HCT116 (cell line): ENCODE results near the gene PPM1H. TPM values are rescaled to one million over a fixed set of nuclear protein-coding genes. Genes with fewer than 3 reads are reported as not detected.

Source experiments
- ATAC-seq: fragments of 200-7000 bp; cut with Tn5 transposase; 2 replicates; pipeline ENCODE4 v1.9.1; 2020; ENCODE audit warnings: mild to moderate bottlenecking, moderate library complexity
- BruUV-seq: library from RNA; stranded (reverse); fragments of 400-500 nt; replicated peaks from 2 replicates; lab custom pipeline; 2021; lab: Mats Ljungman, UMichigan
- CTCF ChIA-PET: fragments of 300-600 bp; sonication (Branson Sonifier 250); formaldehyde crosslinking; loops from one replicate; lab custom pipeline; 2021; ENCODE audit warnings: antibody characterized with exemption; lab: Charles Lee
- POLR2A ChIA-PET: fragments of 300-600, 350-600 bp; sonication (Branson Sonifier 250); formaldehyde crosslinking; loops from one replicate; lab custom pipeline; 2021; ENCODE audit warnings: antibody characterized with exemption; lab: Charles Lee
- RAD21 ChIA-PET, 2 experiments: fragments of 300-600 bp; sonication (Branson Sonifier 250); formaldehyde crosslinking; loops; one replicate each; lab custom pipeline; 2023; ENCODE audit warnings: low total read pairs in 2 of 2; ENCODE audit not compliant: uncharacterized antibody in 2 of 2, unreplicated experiment in 2 of 2, low non-redundant PET in 1 of 2; lab: Charles Lee
- DNase-seq: peaks from one replicate; pipeline ENCODE4 v3.0.0-alpha.2; 2010; ENCODE audit warnings: low read depth, low spot score
- H2AFZ ChIP-seq: fragments of 200-600 bp; shearing (Covaris generic), sonication (generic); 2 replicates; pipeline ENCODE4 v1.6.1; 2017; ENCODE audit warnings: low read depth, mixed run types, mixed read lengths, antibody characterized with exemption, low read length; ENCODE audit not compliant: poor library complexity, severe bottlenecking
- H3K27ac ChIP-seq: 2 replicates; pipeline ENCODE4 v1.5.1; 2012; ENCODE audit warnings: low read depth, low read length
- H3K27me3 ChIP-seq: fragments of 200-600 bp; sonication (generic); 2 replicates; pipeline ENCODE4 v1.6.1; 2016; ENCODE audit warnings: mixed run types, low read length, mixed read lengths; ENCODE audit not compliant: insufficient read depth
- H3K36me3 ChIP-seq, 2 experiments: fragments of 200-500 bp in 1 of 2; fragments of 200-600 bp in 1 of 2; sonication (Bioruptor generic) in 1 of 2; sonication (generic) in 1 of 2; 2 replicates each; pipeline versions ENCODE4 v1.5.1 to v1.6.1; 2014 to 2016; ENCODE audit warnings: low read length in 2 of 2, inconsistent platforms in 1 of 2, mixed read lengths in 1 of 2, mixed run types in 1 of 2; ENCODE audit not compliant: insufficient read depth in 2 of 2, control insufficient read depth in 1 of 2
- H3K4me1 ChIP-seq, 2 experiments: fragments of 200-600 bp in 1 of 2; sonication (generic) in 1 of 2; 2 replicates each; pipeline versions ENCODE4 v1.5.1 to v1.6.1; 2012 to 2017; ENCODE audit warnings: low read length in 2 of 2, inconsistent platforms in 1 of 2, mild to moderate bottlenecking in 1 of 2, mixed read lengths in 1 of 2, mixed run types in 1 of 2, moderate library complexity in 1 of 2; ENCODE audit not compliant: insufficient read depth in 2 of 2, control insufficient read depth in 1 of 2
- H3K4me2 ChIP-seq: fragments of 200-600 bp; sonication (generic); 2 replicates; pipeline ENCODE4 v1.6.1; 2017; ENCODE audit warnings: mixed run types, low read length, mixed read lengths
- H3K4me3 ChIP-seq, 2 experiments: fragments of 200-600 bp in 1 of 2; sonication (generic) in 1 of 2; replicated peaks in 1 of 2; 2 replicates each; pipeline ENCODE4 v1.5.1; 2011 to 2016; ENCODE audit warnings: low read length in 2 of 2, control low read depth in 1 of 2, low read depth in 1 of 2, mild to moderate bottlenecking in 1 of 2, mixed read lengths in 1 of 2, mixed run types in 1 of 2
- H3K79me2 ChIP-seq: fragments of 200-600 bp; sonication (generic); 2 replicates; pipeline ENCODE4 v1.6.1; 2017; ENCODE audit warnings: mild to moderate bottlenecking, mixed run types, low read length, moderate library complexity, mixed read lengths; ENCODE audit not compliant: insufficient read depth
- H3K9ac ChIP-seq: fragments of 200-600 bp; sonication (generic); 2 replicates; pipeline ENCODE4 v1.6.1; 2016; ENCODE audit warnings: low read length, mixed read lengths
- H3K9me2 ChIP-seq: fragments of 200-600 bp; sonication (generic), shearing (Covaris generic); 2 replicates; pipeline ENCODE4 v1.6.1; 2017; ENCODE audit warnings: mixed run types, mild to moderate bottlenecking, moderate library complexity; ENCODE audit not compliant: insufficient read depth
- H3K9me3 ChIP-seq, 2 experiments: fragments of 200-500 bp in 1 of 2; fragments of 200-600 bp in 1 of 2; sonication (Bioruptor generic) in 1 of 2; sonication (generic) in 1 of 2; 2 replicates each; pipeline ENCODE4 v1.6.1; 2014 to 2017; ENCODE audit warnings: low read length in 2 of 2, mixed read lengths in 2 of 2, inconsistent platforms in 1 of 2, low read depth in 1 of 2, mild to moderate bottlenecking in 1 of 2, mixed run types in 1 of 2, moderate library complexity in 1 of 2; ENCODE audit not compliant: control insufficient read depth in 1 of 2, insufficient read depth in 1 of 2
- H4K20me1 ChIP-seq: fragments of 200-600 bp; sonication (generic), shearing (Covaris generic); 2 replicates; pipeline ENCODE4 v1.6.1; 2017; ENCODE audit warnings: mixed run types, mild to moderate bottlenecking, moderate library complexity; ENCODE audit not compliant: insufficient read depth
- CBX3 ChIP-seq: IDR thresholded peaks from 2 replicates; pipeline ENCODE4 v1.6.1; 2012; ENCODE audit warnings: low read depth
- CEBPB ChIP-seq: IDR thresholded peaks from 2 replicates; pipeline ENCODE4 v1.6.1; 2012; ENCODE audit warnings: low read depth
- CTCF ChIP-seq, 3 experiments: fragments of 200-600 bp in 1 of 3; sonication (generic) in 1 of 3; IDR thresholded peaks in 2 of 3; conservative IDR thresholded peaks in 1 of 3; 2 replicates each; pipeline ENCODE4 v1.5.1; 2012 to 2017; ENCODE audit warnings: low read depth in 2 of 3, low read length in 2 of 3, antibody characterized with exemption in 1 of 3, borderline replicate concordance in 1 of 3, control low read depth in 1 of 3, mild to moderate bottlenecking in 1 of 3, mixed read lengths in 1 of 3, mixed run types in 1 of 3, moderate library complexity in 1 of 3; ENCODE audit not compliant: insufficient read depth in 1 of 3
- EGR1 ChIP-seq: IDR thresholded peaks from 2 replicates; pipeline ENCODE4 v1.6.1; 2012; ENCODE audit warnings: low read depth
- EZH2 ChIP-seq: fragments of 200-600 bp; sonication (generic); IDR thresholded peaks from 2 replicates; pipeline ENCODE4 v1.6.1; 2017; ENCODE audit warnings: antibody characterized with exemption, mixed run types
- FOSL1 ChIP-seq: IDR thresholded peaks from 2 replicates; pipeline ENCODE4 v1.6.1; 2012; ENCODE audit warnings: low read depth
- MAX ChIP-seq: IDR thresholded peaks from 2 replicates; pipeline ENCODE4 v1.6.1; 2012
- REST ChIP-seq: IDR thresholded peaks from 2 replicates; pipeline ENCODE4 v1.6.1; 2012; ENCODE audit warnings: low read depth
- SRF ChIP-seq: IDR thresholded peaks from 2 replicates; pipeline ENCODE4 v1.6.1; 2012; ENCODE audit warnings: low read depth
- ZBTB33 ChIP-seq: IDR thresholded peaks from 2 replicates; pipeline ENCODE4 v1.6.1; 2011; ENCODE audit warnings: mild to moderate bottlenecking, low read length, moderate library complexity; ENCODE audit not compliant: insufficient replicate concordance; ENCODE audit errors: extremely low read depth
- ZFX ChIP-seq: fragments of 450-650 bp; IDR thresholded peaks from 2 replicates; pipeline ENCODE4 v1.6.1; 2017
- ZNF274 ChIP-seq: fragments of 200-500 bp; sonication (Bioruptor generic); IDR thresholded peaks from 2 replicates; pipeline ENCODE4 v1.6.1; 2014; ENCODE audit warnings: mild to moderate bottlenecking, low read depth, low read length, inconsistent platforms
- intact Hi-C: fragments of 100-400 bp; cut with micrococcal nuclease; formaldehyde crosslinking; loops from 2 replicates; pipeline ENCODE4 v1.10.0; 2022
- total RNA-seq: library from RNA; stranded (reverse); gene quantifications from one replicate; pipeline ENCODE4 v1.2.1, GENCODE V29; 2021; ENCODE audit not compliant: unreplicated experiment

The PPM1H gene
- total RNA-seq, 1 experiment from 2014 or later: 8.0 TPM

GRCh38 chr12:62712681-62713573 lies 222.0 kb downstream of the PPM1H start:
- no peaks in the 10 kb centered on the region for H3K79me2 ChIP-seq
- peaks cover 9 to 20% of the 10 kb centered on the region in 2 experiments for H3K4me1 ChIP-seq
- ChIA-PET POLR2A (no interaction called here), CTCF (no interaction called here), RAD21 (no interaction called here)
- TF ChIP-seq REST (no peak), MAX (no peak), CEBPB (no peak), ZBTB33 (no peak), EZH2 (no peak), FOSL1 (no peak), CBX3 (no peak), ZNF274 (no peak), CTCF (IDR thresholded peaks at IDR 0.05 in 2 of 3, conservative IDR thresholded peaks at IDR 0.05 in 1 of 3; ENCODE audit: borderline replicate concordance in 1 of 3, insufficient read depth in 1 of 3, low read depth in 2 of 3, low read length in 2 of 3) (no peak), SRF (no peak), ZFX (no peak), EGR1 (no peak)
- H3K9ac ChIP-seq: no peak overlapping the region
- H3K27ac ChIP-seq: no peak overlapping the region
- DNase-seq (no peak), ATAC-seq (no peak)
- no peaks in the 10 kb centered on the region for H3K9me2 ChIP-seq
- no peak overlapping the region for H3K4me3 ChIP-seq
- H3K27me3 ChIP-seq: no peaks in the 10 kb centered on the region
- H2AFZ ChIP-seq: no peak overlapping the region
- no peaks in the 10 kb centered on the region for H3K36me3 ChIP-seq
- H3K9me3 ChIP-seq: no peaks in the 10 kb centered on the region
- no peaks in the 10 kb centered on the region for H4K20me1 ChIP-seq
- no peak overlapping the region for H3K4me2 ChIP-seq
- intact Hi-C loops: no loop called here
- no TSS peak for BruUV-seq
